Cardiac muscle cell (in vitro differentiated cells and primary cell): Measurements from ENCODE around the gene NCKAP5L. TPM values are rescaled to one million over a fixed set of nuclear protein-coding genes. Genes with fewer than 3 reads are reported as not detected.
A peak's percentile ranks its signal among the peaks of the same experiment; 100 is the strongest.

Source experiments
- DNase-seq, 2 donors: peaks; one replicate each; pipeline versions ENCODE4 v3.0.0 to v3.0.0-alpha.2; 2010 to 2017; ENCODE audit warnings: low read depth in 1 of 2, low spot score in 1 of 2
- H3K27ac ChIP-seq: fragments of 200-600 bp; sonication (generic); 2 replicates; pipeline ENCODE4 v1.5.1; 2016
- H3K27me3 ChIP-seq: fragments of 200-600 bp; sonication (generic); 2 replicates; pipeline ENCODE4 v1.6.0; 2016; ENCODE audit warnings: control low read depth
- H3K36me3 ChIP-seq: fragments of 200-600 bp; sonication (generic); 2 replicates; pipeline ENCODE4 v1.5.1; 2016; ENCODE audit warnings: control low read depth
- H3K4me1 ChIP-seq: fragments of 200-600 bp; sonication (generic); 2 replicates; pipeline ENCODE4 v1.8.1; 2017; ENCODE audit warnings: low read depth, mild to moderate bottlenecking, mixed run types
- H3K4me3 ChIP-seq: fragments of 200-600 bp; sonication (generic); 2 replicates; pipeline ENCODE4 v1.5.1; 2016; ENCODE audit warnings: mild to moderate bottlenecking
- H3K9me3 ChIP-seq: fragments of 200-600 bp; sonication (generic); 2 replicates; pipeline ENCODE4 v1.5.1; 2017; ENCODE audit warnings: low read depth, mild to moderate bottlenecking, control low read depth
- CTCF ChIP-seq: IDR thresholded peaks from 2 replicates; pipeline ENCODE4 v1.5.1; 2012; ENCODE audit warnings: low read depth, mild to moderate bottlenecking, low read length
- polyA plus RNA-seq: library from polyadenylated mRNA; unstranded; fragments of >200 nt; fragmentation: Nextera tagmentation; extraction: Ambion mirVana; gene quantifications from 2 replicates; pipeline ENCODE4 v1.2.1, GENCODE V29; 2016
- total RNA-seq: library from RNA; depleted of rRNA; stranded (reverse); fragments of >200 nt; gene quantifications from 2 replicates; pipeline ENCODE4 v1.2.3, GENCODE V29; 2016

The NCKAP5L gene
- total RNA-seq = 47.2 and 61.1 TPM in 2 replicates
- polyA plus RNA-seq = 32.0 and 38.5 TPM in 2 replicates

DNA sequence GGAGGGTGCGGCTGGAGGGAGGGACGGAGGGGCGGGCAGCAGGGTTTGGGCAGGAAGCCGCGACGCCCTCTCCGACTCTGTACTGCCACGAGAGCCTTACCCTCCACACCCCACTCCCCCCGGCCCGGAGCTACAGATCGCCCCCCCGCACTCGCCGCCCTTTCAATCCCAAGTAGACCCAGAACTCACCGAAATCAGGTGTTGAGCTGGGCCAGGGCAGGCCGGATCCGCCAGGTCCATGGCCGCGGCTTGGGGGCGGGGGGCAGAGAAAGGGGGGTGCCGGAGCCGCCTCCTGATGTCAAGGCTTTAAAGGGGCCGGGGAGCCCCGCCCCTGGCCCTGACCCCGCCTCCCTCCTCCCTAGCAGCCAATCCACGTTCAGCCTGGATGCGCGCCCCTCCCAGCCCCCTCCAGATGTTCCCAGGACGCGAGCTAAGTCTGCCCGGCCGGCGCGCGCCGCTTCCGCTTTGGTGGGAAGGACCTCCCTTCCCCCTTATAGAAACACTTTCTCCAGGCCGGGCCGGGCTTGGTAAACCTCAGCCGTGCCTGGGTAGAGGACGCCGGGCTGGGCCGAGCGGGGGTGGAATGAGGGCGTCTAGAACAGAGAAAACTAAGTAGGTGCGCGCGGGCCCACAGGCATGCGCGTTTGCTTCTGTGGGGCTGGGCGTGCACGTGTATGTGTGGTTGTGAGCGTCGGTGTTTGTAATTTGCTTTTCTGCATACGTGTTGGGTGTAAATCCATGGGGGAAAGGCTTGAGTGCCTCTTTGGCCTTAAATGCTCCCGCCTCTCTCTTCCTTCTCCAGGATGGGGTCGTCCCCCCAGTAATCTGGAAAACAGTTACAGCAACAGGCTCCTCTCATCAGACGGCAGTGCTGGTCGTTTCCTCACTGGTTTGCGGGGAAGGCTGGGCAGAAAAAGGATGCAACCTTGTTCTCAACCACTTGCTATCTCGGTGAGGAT is at the start of gene NCKAP5L:
Gene NCKAP5L (minus strand): TSS at position 281 of the 959 bp plus-strand sequence. CDS start 24,369 bp downstream, outside the sequence.
- no peaks in the 10 kb centered on the region for H3K36me3 ChIP-seq
- H3K9me3 ChIP-seq = no peaks in the 10 kb centered on the region
- H3K27ac ChIP-seq = peak within 1 kb of the TSS; percentile 94
- H3K4me3 ChIP-seq = peak within 1 kb of the TSS; percentile 65
- H3K27me3 ChIP-seq = no peaks in the 10 kb centered on the region
- H3K4me1 ChIP-seq = peaks cover 23% of the 10 kb centered on the region
- TF ChIP-seq CTCF = no peak
- DNase-seq = peak; percentile 98 to 99

- Histone ChIP-seq H3K4me1 (peaks cover 7% of the 10 kb centered on the region), H3K27me3 (no peaks in the 10 kb centered on the region), H3K9me3 (no peaks in the 10 kb centered on the region), H3K36me3 (no peaks in the 10 kb centered on the region), H3K27ac (no peak overlapping the region), H3K4me3 (no peak overlapping the region)
- TF ChIP-seq CTCF = no peak
- DNase-seq = no peak
Measured at GRCh38 chr12:49877066-49877465, 48.9 kb upstream of the NCKAP5L start.

- DNase-seq = no peak
- H3K36me3 ChIP-seq = no peaks in the 10 kb centered on the region
- H3K4me3 ChIP-seq = no peak overlapping the region
- H3K27ac ChIP-seq = no peak overlapping the region
- peaks cover 7% of the 10 kb centered on the region for H3K4me1 ChIP-seq
- no peak for TF ChIP-seq CTCF
- H3K9me3 ChIP-seq = no peaks in the 10 kb centered on the region
- H3K27me3 ChIP-seq = no peaks in the 10 kb centered on the region
Measured at GRCh38 chr12:49876070-49876469, 47.9 kb upstream of the NCKAP5L start.

- Histone ChIP-seq H3K27me3 (no peaks in the 10 kb centered on the region), H3K36me3 (no peaks in the 10 kb centered on the region), H3K27ac (no peak overlapping the region), H3K9me3 (no peaks in the 10 kb centered on the region), H3K4me3 (no peak overlapping the region), H3K4me1 (peaks cover 12% of the 10 kb centered on the region)
- TF ChIP-seq CTCF = no peak
- DNase-seq = no peak
Measured at GRCh38 chr12:49875115-49875720, 47.0 kb upstream of the NCKAP5L start.

DNA sequence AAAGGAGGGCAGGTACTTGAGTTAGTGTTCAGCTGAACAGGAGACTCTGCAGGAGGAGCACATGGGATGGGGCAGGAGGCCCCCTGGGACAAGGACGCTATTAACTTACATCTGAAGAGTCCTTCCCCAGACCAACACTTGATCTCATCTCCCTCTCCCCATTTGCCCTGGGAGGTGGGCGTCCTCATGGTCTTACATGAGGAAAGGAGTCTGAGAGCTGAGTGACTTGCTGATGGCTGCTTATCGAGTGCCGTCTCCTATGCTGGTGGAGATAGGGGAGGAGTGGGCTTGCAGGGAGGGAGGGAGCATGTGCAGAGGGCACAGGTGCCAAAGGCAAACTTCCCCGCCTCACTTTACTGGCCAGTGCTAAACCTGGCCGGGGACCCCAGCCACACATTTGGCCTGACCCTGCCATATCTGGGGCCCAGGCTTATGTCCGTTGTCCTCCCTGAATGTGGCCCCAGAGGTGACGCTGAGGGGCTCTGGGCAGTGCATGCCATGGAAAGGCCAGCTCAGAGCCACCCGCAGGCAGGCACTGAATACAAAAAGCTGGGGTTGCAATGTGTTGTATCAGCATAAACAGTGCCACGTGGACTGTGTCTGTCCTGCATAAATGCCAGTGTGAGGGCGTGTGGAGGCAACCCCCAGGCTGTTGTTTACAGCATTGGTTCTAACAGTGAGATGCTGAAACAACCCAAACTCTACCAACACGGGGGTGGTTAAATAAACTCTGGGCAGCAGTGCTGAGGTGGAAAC is 46.1 kb upstream of the NCKAP5L start:
- Histone ChIP-seq H3K4me3 (no peak overlapping the region), H3K4me1 (peaks cover 20% of the 10 kb centered on the region), H3K9me3 (no peaks in the 10 kb centered on the region), H3K27ac (no peak overlapping the region), H3K27me3 (no peaks in the 10 kb centered on the region), H3K36me3 (no peaks in the 10 kb centered on the region)
- TF ChIP-seq CTCF = no peak
- no peak for DNase-seq
